Stimulated activated CD8-positive, alpha-beta memory T cell treated with anti-CD3 and anti-CD28 coated beads, Interleukin-15, amount 100 ng/mL, for 4 hours (primary cell): ENCODE results near the gene TTBK1.

Source experiments
- DNase-seq, 2 donors: peaks; one replicate each; pipeline ENCODE4 v3.0.0-alpha.2; 2020; ENCODE audit warnings: low read depth in 2 of 2

TTBK1 gene

GRCh38 chr6:43242908-43243663 lies at the start of gene TTBK1:
Gene TTBK1 (plus strand): TSS chr6:43243481. CDS start chr6:43246661, 3,180 bp downstream.
- no peak for DNase-seq

DNA sequence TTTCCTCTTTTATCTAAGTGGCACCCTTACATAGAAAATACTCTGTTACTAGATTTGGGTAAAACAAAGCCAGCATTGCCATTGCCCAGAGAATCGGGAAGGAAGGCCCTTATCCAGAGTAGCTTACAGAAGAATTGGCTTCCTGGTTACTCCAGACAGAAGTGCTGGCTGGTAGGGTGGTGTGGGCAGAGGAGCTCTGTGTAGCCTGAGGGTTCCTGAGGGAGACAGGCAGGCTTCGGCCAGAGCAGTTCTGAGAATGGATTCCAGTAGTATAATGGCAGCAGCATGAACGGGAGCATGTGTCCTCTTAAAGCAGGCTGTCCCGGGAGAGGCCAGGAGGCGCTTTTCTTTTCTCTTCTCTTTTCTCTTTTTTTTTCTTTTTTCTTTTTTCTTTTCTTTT lies 49.4 kb upstream of the TTBK1 start:
- no peak for DNase-seq

DNA sequence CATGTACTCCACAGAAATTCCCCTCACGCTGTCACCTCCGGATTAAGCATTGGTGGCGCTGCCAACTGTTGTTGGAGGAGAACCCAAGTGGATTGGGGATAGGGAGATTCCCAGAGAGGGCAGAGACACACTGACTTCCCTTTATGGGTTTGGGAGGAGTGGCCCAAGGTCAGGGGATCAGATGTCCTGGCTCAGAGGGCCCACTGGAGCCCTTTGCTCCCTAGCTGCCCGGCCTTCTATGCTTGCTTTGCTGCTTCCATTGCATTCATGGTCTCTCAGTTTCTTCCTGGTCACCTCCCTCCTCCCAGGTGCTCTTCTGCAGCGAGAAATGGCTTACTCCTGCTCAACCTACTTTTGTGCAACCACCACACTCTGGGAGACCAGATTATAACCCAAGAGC lies 46.9 kb upstream of the TTBK1 start:
- no peak for DNase-seq

DNA sequence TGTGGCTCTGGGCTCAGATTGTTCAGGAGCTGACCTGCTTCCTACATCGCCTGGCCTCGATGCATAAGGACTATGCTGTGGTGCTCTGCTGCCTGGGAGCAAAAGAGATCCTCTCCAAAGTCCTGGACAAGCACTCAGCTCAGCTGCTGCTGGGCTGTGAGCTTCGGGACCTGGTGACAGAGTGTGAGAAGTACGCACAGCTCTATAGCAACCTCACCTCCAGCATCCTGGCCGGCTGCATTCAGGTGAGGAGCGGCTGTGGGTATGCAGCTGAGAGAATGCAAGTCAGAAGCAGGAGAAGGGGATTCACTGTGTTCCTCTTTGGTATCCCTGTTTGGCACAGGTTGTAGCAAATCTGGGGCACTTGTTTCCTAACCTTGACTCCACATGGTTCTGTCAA lies 43.4 kb upstream of the TTBK1 start:
- DNase-seq, result no peak

DNA sequence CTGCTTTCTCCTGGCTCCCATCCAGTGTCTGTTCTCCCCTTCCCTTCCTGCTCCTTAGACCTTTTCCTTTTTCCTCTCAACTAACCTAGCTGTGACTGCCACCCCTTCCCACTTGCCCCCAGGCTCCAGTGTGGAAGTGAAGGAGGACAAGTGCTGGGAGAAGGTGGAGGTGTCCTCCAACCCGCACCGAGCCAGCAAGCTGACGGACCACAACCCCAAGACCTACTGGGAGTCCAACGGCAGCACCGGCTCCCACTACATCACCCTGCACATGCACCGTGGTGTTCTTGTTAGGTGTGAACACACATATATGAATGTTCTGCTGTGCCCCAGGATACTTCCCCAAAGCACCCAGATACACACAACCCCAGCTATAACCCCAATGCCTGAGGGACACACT lies 42.7 kb upstream of the TTBK1 start:
- no peak for DNase-seq

DNA sequence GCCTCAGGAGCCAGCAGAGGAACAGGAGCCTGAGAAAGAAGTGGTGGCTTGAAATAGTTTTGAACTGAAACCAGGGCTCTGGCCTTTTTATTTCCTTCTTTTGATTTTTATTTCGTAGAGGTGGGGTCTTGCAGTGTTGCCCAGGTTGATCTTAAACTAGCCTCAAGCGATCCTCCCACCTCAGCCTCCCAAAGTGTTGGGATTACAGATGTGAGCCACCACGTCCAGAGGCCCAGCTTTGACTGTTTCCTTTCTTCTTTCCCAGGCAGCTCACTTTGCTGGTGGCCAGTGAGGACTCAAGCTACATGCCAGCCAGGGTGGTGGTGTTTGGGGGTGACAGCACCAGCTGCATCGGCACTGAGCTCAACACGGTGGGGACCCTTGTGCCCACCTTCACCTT lies 40.8 kb upstream of the TTBK1 start:
- no peak for DNase-seq

DNA sequence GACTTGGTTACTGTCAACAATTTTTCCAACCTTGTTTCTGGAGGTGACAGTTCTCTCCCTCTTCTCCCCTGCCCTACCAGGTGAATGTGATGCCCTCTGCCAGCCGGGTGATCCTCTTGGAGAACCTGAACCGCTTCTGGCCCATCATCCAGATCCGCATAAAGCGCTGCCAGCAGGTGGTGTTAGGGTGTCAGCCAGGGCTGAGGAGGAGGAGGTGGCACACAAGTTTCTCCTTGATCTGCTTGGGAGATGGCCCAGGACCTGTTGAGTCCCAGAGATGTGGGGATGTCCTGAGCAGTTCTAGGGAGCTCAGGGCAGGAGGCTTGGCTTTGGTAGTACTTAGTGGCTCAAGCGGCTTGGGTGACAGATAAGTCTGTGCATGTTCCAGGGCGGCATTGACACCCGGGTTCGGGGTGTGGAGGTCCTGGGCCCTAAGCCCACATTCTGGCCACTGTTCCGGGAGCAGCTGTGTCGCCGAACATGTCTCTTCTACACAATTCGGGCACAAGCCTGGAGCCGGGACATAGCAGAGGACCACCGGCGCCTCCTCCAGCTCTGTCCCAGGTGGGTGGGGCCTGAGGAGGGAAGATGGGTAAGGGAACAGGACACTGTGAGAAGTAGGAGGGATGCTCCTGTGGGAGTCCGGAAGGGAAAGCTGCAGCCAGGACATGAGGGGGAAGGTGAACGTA lies 40.1 kb upstream of the TTBK1 start:
- no peak for DNase-seq

DNA sequence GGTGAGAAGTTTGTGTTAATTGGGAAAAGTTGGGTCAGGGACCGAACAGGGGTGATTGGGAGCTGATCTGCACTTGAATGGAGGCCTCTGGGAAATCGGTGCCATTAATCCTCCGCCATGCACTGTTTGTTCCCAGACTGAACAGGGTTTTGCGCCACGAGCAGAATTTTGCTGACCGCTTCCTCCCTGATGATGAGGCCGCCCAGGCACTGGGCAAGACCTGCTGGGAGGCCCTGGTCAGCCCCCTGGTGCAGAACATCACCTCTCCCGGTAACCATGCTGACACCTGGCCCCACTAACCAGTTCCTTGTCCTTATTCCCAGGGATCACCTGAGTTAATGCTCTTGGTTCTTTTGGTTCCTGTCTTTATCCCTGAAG lies 39.6 kb upstream of the TTBK1 start:
- no peak for DNase-seq

- DNase-seq, result no peak
Measured at GRCh38 chr6:43204271-43205105, 38.8 kb upstream of the TTBK1 start.

- DNase-seq, result no peak
Measured at GRCh38 chr6:43205849-43206248, 37.4 kb upstream of the TTBK1 start.

DNA sequence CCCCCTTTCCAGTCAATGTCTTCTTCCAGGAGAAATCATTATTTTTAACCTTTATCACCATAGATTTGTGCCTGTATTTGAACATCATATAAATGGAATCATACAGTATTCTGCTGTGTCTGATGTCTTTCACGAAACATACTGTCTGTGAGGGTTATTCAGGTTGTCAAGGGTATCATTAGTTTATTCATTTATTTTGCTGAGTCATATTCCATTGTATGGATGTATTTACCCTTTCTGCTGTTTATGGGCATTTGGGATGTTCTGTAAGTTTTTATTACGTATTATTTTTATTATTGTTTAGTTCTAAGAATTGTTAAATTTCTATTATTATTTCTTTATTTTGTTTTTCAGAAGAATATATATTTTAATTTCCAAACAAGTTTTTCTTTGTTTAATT lies 36.0 kb upstream of the TTBK1 start:
- no peak for DNase-seq

DNA sequence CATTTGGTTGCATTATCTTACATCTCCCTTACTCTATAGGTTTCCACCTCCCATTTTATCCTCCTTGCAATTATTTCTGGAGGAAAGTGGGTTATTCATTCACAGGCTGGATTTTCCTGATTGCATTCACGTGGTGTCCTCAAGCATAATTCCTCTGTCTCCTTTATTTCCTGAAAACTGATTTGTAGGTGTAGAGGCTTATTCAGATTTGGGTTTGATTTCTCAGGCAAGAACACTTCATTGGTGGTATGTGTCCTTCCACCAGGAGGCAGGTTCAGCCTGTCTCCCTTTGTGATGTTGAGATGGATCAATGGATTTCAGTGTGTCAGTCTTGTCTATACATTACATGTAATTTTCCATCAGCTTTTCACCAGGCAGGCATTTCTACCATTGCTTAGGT lies 31.3 kb upstream of the TTBK1 start:
- no peak for DNase-seq

- no peak for DNase-seq
Measured at GRCh38 chr6:43213431-43213830, 29.9 kb upstream of the TTBK1 start.

DNA sequence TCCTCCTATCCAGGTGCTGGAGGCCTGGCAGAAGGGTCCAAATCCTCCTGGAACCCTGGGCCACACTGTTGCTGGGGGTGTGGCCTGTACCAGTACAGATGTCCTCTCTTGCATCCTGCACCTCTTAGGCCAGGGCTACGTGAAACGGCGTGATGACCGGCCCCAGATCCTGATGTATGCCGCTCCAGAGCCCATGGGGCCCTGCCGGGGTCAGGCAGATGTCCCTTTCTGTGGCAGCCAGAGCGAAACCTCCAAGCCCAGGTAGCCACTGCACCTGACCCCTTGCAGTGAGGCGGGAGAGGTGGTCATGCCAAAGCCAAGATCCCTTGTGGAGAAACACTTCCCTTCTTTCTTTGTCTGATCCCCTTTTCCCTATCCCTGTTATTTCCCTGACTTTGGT lies 28.2 kb upstream of the TTBK1 start:
- DNase-seq, result no peak

DNA sequence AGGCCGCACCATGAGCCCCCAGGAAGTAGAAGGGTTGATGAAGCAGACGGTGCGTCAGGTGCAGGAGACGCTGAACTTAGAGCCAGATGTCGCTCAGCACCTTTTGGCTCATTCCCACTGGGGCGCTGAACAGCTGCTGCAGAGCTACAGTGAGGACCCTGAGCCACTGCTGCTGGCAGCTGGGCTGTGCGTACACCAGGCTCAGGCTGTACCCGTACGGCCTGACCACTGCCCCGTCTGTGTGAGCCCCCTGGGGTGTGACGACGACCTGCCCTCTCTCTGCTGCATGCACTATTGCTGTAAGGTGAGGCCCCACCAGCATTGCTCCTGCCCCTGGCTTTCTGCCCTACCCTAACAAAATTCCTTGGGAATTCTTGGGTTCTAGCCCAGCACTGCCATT lies 27.1 kb upstream of the TTBK1 start:
- no peak for DNase-seq

GRCh38 chr6:43217351-43217750 lies 25.9 kb upstream of the TTBK1 start:
- no peak for DNase-seq

DNA sequence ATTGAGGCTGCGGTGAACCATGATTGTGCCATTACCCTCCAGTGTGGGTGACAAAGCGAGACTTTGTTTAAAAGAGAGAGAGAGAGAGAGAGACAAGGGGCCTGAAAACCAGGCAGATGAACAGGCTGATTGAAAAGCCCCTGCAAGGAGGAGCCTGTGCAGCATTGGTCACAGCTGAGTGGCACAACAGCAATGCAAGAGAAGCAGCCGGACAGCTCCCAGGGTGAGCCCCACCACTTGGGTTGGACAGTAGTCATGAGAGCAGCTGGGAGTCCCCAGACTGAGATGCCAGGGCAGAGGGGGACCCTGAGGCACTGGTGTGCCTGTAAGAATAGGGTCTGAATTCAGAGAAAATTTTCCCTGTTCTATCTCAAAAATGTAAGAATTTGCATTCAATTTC lies 24.2 kb upstream of the TTBK1 start:
- DNase-seq, result no peak

DNA sequence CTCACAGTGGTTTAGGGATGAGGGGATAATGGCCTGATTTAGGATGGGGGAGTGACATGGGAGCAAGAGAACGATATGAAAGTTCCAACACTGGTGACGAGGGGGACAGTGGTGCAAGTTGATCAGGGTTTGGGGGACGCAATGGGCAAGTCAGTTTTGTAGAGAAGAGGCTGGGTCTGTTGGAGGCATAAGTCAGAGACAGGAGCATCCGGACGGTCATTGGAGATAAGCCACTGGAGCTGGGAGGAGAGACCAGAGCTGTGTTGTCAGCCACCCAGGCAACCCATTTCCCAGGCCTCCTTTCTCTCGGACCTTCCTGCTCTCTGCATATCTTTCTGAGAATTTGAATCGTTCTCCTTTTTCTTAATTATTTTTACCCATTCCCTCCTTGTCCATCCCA lies 23.5 kb upstream of the TTBK1 start:
- no peak for DNase-seq

DNA sequence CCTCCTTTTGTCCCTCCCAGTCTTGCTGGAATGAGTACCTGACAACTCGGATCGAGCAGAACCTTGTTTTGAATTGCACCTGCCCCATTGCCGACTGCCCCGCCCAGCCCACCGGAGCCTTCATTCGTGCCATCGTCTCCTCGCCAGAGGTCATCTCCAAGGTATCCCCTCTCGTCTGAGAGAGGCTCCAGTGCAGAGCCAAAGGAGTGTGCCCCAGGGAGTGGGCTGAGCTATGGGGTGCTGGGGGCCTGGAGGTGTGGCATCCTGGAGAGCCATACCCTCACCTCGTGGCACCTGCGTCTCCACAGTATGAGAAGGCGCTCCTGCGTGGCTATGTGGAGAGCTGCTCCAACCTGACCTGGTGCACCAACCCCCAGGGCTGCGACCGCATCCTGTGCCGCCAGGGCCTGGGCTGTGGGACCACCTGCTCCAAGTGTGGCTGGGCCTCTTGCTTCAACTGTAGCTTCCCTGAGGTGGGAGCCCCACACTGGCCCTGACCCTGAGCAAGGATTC lies 22.8 kb upstream of the TTBK1 start:
- DNase-seq, result no peak

- DNase-seq, result no peak
Measured at GRCh38 chr6:43221046-43221972, 22.0 kb upstream of the TTBK1 start.

DNA sequence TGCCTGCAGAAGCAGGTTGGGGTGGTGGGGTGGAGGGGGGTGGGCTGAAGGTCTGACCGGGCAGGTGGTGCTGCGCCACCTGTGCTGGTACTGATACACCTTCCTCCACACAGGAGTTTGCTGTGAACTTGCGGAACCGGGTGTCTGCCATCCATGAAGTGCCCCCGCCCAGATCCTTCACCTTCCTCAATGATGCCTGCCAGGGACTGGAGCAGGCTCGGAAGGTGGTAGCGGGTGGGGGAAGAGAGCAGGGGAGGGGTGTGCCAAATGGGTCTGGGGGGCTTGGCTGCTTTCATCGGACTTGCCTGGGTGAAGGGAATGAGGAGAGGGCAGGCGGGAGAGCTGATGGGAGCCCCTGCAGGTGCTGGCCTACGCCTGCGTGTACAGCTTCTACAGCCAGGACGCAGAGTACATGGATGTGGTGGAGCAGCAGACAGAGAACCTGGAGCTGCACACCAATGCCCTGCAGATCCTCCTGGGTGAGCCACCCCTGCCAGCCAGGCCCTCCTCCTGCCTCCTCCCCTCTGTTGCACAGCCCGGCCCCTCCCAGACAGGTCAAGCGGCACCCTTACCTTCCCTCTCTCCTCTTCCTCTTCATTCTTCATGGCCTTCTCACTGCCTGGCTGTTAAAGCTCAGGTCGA lies 20.7 kb upstream of the TTBK1 start:
- no peak for DNase-seq
